Skin epidermis (tissue), 12 donors: ENCODE data around the gene MRC2.

Source experiments
- H3K27ac ChIP-seq, 21 experiments: fragments of 200-600 bp; sonication (generic) in 11 of 21; one replicate each; pipeline ENCODE4 v1.5.0; 2020; ENCODE audit warnings: mild to moderate bottlenecking in 3 of 21, inconsistent platforms in 2 of 21, moderate library complexity in 2 of 21
- H3K4me3 ChIP-seq, 7 experiments: fragments of 200-600 bp; sonication (generic) in 2 of 7; one replicate each; pipeline ENCODE4 v1.5.0; 2020; ENCODE audit warnings: inconsistent platforms in 2 of 7, mild to moderate bottlenecking in 2 of 7, moderate library complexity in 1 of 7

The MRC2 gene

DNA sequence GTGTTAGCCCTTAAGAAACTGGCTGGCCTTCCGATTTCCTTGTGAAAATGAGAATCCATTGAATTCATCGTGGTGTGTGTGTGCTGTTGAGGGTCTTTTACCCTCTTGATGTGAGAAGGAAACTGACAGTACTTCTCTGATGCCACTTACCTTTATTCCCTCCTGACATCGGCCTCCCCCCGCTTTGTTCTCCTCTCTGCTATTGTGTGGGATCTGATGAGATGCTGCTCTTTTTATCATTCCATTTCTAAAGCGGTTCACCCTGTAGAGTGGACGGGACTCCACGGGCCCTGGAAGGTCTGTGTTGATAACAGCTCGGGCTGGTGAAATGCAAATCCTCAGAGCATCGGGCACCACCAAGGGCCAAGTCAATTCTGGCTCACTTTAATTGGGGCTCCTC is 110.8 kb downstream of the MRC2 start:
- Histone ChIP-seq H3K4me3 (no peak overlapping the region), H3K27ac (no peak overlapping the region)

DNA sequence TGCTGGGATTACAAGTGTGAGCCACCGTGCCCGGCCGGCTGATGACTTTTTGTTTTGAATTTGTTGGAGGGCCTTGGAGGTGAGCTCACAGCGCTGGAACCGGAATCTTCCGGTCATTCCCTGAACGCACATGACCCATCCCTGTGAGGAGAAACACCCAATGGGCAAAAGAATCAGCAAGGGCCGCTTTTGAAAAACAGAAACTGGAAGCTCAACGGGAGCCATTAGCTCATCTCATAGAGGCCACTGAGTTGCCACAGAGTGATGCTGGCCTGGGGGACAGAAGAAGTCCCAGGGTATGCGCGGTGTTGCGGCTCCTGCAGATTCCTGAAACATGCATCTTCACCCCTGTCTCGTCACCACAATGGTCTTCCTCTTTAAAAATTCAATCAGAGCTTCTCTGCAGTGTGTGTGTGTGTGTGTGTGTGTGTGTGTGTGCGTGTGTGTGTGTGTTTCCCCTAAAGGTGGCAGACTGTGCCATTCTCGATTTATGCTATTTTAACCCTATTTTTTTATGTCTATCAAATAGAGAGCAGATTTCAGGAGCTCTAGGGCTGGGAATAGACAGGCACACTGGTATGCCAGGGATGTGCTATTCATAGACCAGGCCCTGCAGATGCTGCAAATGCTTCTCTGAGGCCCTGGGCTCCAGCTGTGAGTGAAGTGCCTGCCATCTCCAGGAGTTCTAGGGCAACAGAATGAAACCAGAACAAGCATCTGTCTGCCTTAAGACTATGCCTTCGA is 112.3 kb downstream of the MRC2 start:
- H3K27ac ChIP-seq = no peak overlapping the region
- H3K4me3 ChIP-seq = no peak overlapping the region

- Histone ChIP-seq H3K27ac (no peak overlapping the region), H3K4me3 (no peak overlapping the region)
These were observed 113.8 kb downstream of the MRC2 start for GRCh38 chr17:62741290-62741689.
